Activated CD8-positive, alpha-beta memory T cell treated with anti-CD3 and anti-CD28 coated beads for 1 hour (primary cell): ENCODE measurements around the gene DPEP1.
A peak's percentile ranks its signal among the peaks of the same experiment; 100 is the strongest.

Experiments used
- DNase-seq, 2 donors: peaks; one replicate each; pipeline ENCODE4 v3.0.0-alpha.2; 2020; ENCODE audit warnings: low read depth in 1 of 2; ENCODE audit errors: extremely low read depth in 1 of 2

DPEP1 gene

DNA sequence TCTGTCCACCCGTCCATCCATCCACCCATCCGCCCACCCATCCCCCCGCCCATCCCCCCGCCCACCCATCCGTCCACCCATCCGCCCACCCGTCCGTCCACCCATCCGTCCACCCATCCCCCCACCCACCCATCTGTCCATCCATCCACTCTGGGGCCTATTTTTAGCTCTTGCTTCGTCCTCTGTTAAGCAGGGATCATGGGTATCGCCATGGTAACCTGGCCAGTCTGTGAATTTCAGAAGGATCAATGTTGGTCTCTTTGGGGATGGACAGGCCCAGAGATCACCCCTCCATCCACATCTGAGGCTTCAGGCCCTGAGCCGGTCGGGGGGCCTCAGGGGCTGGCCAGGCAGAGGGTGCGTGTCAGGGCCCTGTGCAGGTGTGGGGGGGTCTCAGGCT is 15.2 kb upstream of the DPEP1 start:
- no peak for DNase-seq

DNA sequence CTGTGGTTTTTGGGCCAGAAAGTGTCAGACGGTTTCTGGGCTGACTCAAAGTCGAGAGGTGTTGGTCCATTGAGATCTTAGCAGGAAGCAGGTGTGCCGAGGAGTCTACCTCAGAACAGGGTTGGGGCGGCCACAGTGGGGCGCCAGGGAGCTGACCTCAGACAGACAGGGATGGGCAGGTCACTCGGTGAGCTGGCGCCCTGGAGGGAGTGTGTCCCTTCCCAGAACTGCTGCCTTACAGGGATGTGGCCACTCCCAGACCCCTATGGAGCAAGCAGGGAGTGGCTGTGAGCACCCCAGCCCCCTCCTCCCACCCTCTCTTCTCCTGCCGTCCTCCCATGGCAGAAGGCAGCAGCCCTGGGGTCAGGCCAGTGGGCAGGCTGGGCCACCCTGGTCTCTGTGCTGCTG is 14.0 kb upstream of the DPEP1 start:
- peak in 1 of 2 donors; percentile 25 for DNase-seq

DNA sequence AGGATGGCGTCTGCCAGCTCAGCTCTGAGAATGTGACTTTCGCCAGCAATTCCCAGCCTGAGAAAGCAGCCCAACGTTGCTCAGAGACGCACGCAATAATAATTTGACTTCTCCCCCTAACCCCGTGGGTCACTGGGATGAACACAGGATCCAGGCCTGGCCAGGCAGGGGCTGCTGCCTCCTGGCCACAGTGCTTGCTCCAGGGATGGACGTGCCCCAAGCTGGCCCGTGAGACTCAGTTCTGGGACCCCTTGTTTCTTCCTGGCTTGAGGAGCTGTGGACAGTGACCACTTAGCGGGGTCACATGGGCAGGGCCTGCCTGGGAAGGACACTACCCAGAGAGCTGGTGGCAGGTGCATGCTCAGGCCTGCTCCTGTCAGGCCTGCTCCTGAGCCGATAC is 13.5 kb upstream of the DPEP1 start:
- DNase-seq, result no peak

DNA sequence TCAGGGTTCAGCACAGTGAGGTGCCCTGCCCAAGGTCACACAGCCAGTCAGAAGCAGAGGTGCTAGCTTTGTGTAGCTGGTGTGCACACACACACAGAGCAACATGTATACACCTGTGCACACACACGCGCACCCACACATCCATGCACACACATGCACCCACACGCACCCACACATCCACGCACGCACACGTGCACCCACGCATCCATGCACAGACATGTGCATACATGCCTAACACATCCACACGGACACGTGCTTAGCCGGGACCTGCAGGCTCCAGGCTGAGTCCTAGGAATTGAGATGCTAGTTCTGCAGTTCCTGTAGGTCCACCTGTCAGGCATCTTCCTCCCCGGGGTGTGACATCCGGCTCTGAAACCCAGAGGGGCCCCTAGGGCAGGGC is 13.0 kb upstream of the DPEP1 start:
- DNase-seq, result no peak

DNA sequence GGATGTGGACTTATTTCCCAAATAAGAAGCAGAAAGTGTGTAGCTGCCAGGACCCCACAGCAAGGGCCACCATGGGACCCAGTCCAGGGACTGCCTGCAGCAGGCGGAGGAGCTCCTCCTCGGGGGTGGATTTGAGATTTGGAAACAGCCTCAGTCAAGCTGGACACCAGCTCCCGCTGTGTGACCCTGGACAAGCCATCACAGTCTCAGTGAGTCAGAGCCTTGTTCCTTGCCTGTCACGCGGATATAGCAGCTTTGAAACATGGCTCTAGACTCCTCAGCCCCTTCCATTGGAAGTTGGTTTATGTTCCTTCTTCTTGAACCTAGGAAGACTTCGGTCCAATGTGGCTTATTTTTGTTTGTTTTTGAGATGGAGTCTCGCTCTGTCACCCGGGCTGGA is 12.5 kb upstream of the DPEP1 start:
- no peak for DNase-seq

DNA sequence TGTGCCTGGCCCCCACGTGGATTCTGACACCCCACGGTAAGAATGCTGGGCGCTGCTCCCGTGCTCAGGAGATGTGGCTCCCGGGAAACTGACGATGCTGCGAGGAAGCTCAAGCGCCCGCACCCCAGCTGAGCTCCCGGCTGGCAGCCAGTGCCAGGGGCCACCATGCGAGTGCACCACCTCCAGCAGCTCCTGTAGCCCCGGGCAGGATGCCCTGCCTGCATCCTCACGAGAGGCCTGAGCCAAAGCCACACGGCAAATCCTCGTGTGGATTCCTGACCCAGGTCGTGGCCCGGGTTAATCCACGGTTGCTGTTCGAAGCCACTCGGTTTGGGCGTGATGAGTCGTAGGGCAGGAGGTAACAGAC is 11.6 kb upstream of the DPEP1 start:
- no peak for DNase-seq

- DNase-seq, result peak; percentile 30 to 36
Measured at GRCh38 chr16:89602273-89602951, 11.0 kb upstream of the DPEP1 start.

DNA sequence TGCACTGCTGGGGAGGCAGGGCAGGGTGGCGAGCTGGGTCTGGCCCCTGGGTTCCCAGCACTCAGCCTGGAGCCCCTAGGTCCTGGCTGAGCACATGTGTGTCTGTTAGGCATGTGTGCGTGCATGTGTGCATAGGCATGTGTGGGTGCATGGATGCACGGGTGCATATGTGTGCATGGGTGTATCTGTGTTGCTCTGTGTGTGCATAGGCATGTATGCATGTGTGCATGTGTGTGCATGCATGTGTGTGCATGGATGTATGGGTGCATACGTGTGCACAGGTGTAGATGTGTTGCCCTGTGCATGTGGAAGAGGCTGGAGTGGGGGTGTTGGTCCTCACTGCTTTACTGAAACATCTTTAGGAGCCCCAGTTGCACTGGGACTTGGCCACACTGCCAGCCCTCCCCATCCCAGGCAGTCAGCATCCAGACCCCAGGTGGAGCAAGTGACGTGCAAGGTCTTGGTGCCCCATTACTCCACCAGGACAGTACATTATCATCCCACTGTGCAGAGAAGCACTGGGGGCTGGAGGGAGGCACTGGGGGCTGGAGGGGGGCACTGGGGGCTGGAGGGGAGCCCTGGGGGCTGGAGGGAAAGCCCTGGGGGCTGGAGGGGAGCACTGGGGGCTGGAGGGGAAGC is 10.4 kb upstream of the DPEP1 start:
- DNase-seq, result no peak

- no peak for DNase-seq
Measured at GRCh38 chr16:89604764-89605163, 8.7 kb upstream of the DPEP1 start.

GRCh38 chr16:89605186-89605970 is 8.1 kb upstream of the DPEP1 start:
- DNase-seq, result no peak

DNA sequence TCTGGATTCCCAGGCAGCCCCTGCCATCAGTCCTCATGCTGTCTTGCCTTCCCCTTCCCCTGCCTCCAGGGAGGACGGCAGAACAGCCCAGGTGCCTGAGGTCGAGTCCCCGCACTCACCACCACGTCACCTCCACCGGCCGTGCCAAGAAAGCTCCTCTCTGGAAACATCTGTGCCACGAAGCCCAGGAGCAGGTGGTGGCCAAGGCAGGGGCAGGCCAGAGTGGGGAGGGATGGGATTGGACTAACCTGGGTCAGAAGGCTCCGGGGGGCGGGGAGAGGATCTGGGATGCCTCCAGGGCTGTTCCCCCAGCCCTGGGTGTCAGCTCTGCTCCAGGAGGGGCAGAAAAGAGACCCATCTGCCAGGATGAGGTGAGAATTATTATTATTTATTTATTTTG is 7.4 kb upstream of the DPEP1 start:
- no peak for DNase-seq

DNA sequence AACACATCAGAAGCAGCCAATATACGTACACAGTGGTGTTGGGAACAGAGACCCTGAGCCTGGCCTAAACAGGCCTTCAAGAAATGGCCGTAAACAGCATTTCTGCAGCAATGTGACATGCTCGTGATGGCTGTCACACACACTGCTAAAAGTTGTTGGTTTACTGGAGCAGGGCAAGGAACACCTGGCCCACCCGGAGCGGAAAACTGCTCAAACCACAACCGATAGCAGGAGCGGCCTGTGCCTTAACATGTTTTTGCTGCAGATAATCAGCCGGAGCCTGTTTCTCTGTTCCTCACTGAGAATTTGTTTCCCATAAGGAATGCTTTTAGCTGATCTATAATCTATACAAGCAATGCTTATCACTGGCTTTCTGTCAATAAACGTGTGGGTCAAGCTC is 6.0 kb upstream of the DPEP1 start:
- no peak for DNase-seq

DNA sequence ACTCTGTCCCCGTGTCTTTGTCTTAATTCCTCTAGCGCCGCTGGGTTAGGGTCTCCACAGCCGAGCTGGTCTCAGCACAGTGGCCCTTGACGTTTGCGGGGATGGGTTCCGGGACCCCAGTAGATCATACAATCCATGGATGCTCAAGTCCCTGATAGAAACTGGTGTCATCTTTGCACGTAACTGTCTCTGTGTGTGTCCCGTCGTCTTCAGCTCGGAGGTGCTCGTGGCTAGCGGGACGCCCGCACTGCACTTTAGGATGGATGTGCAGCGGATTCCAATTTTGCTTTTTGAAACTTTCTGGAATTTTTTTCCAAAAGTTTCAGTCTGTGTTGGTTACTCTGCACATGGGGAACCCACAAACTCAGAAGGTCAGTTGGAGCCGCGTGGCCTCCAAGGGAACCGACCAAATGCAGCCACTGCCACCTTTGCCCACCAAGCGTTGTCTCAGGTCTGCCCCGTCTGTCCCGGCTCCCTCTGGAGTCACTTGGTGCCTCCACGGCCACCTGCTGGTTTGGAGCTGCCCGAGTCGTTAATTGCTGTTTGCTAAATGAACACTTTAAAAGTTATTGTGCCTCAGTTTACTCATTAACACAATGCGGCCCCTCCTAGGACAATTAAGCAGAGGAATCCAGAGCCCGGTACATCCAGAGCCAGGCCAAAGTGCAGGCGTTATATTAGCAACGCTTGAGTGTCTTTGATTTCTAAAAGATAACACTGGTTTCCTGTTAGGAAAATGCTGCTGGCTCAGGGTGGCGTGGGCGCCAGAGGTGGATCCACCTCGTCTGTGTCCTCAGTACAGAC is 5.3 kb upstream of the DPEP1 start:
- no peak for DNase-seq

- DNase-seq, result no peak
Measured at GRCh38 chr16:89610108-89610453, 3.4 kb upstream of the DPEP1 start.

DNA sequence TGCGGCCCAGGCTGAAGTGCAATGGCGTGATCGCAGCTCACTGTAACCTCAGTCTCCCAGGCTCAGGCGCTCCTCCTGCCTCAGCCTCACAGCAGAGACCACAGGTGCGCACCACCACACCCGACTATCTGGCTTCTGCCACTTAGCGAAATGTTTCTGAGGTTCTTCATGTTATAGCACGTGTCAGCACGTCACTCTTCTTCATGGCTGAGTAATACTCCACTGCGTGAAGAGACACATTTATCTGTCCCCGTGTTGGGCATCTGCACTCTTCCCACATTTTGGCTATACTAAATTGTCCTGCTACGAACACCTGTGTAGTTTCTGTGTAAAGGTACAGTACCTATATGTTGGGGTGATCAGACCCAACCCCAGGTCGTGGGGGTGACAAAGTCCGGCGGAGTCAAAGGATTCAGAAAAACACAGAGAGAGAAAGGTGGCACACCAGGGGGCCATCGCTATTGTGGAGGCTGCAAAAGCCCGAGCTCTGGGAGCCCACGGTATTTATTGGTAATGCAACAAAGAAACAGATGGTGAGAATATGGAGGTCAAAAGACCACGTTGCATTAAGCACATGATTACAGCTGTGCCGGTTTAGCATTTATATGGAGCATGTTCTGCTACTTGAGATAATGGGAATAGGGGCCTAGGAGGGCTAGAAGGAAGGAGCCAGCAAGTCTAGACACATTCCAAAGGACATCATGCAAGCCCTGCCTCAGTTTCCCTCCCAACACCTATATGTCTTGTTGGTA is 851 bp upstream of the DPEP1 start:
- DNase-seq, result no peak

DNA sequence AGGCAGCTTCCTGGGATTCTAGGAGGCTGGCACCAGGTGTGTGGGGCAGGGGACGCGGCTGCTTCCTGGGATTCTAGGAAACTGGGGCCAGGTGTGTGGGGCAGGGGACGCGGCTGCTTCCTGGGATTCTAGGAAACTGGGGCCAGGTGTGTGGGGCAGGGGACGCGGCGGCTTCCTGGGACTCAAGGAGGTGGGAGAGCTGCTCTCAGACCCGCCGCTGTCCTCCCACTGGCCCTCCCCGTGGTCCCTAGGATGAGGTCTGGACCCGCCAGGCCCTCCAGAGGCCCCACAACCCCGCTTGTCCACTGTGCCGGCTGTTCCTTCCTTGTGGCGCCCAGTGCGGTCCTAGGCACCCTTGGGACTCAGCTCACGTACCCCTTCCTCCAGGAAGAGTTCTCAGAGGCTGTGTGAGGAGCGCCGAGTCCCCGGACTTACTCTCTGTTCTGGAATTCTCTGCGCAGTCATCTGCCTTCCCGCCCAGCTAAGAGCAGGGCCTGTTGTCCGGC is 565 bp downstream of the DPEP1 start:
- DNase-seq, result no peak

GRCh38 chr16:89615176-89615575 is 1.7 kb downstream of the DPEP1 start:
- DNase-seq, result no peak

GRCh38 chr16:89615596-89616090 is 2.2 kb downstream of the DPEP1 start:
- DNase-seq, result peak in 1 of 2 donors; percentile 11

DNA sequence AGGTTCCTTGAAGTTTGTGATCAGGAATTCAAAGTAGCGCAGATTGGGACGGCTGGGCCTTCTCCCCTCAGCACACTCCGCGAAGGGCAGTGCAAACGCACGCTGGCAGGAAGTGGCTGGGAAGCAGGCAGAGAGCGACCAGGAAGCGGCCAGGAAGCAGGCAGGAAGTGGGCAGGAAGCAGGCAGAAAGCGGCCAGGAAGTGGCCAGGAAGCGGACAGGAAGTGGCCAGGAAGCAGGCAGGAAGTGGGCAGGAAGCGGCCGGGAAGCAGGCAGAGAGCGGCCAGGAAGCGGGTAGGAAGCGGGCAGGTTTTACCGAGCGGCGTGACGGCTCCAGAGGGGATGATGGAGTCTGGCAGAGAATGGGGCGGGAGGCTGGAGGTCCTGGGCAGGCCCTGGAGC is 3.2 kb downstream of the DPEP1 start:
- DNase-seq, result no peak

DNA sequence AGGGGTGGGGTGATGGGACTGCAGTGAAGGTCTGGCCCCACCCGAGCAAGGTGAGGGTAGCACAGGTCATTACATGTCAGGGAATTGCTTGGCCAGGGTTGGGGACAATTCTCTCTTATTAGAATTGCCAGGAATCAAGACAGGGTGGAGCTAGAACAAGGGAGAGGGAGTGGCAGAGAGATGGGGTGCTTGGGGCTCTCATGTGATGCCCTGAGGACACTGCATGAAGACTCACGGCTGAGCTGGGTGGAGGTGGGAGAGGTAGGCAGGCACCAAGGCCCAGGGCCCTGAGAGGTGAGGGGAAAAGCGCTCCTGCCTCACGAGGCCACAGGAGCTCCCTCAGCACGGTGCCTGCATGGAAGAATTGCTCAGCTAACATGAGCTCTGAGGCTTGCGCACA is 3.6 kb downstream of the DPEP1 start:
- no peak for DNase-seq
